GM10248 (cell line): Measurements from ENCODE around the gene SPAG9.
A peak's percentile ranks its signal among the peaks of the same experiment; 100 is the strongest.

Experiments
- CTCF ChIA-PET: fragments of 300-600 bp; sonication (Branson Sonifier 250); formaldehyde crosslinking; extraction: SDS; loops from one replicate; lab custom pipeline; 2021; ENCODE audit warnings: antibody characterized with exemption; lab: Yijun Ruan, JAX
- POLR2A ChIA-PET: fragments of 350-650 bp; sonication (Branson Sonifier 250); formaldehyde crosslinking; extraction: SDS; loops from one replicate; lab custom pipeline; 2020; ENCODE audit warnings: antibody characterized with exemption; lab: Yijun Ruan, JAX
- DNase-seq: peaks from one replicate; pipeline ENCODE4 v3.0.0; 2012; ENCODE audit errors: extremely low spot score
- TF ChIP-seq, protein P1 (sequence below): IDR thresholded peaks from 2 replicates; pipeline ENCODE4 v1.5.1; 2012; ENCODE audit warnings: mild to moderate bottlenecking, low read depth; ENCODE audit errors: extremely low read depth, missing control alignments, control extremely low read depth

Gene SPAG9

DNA sequence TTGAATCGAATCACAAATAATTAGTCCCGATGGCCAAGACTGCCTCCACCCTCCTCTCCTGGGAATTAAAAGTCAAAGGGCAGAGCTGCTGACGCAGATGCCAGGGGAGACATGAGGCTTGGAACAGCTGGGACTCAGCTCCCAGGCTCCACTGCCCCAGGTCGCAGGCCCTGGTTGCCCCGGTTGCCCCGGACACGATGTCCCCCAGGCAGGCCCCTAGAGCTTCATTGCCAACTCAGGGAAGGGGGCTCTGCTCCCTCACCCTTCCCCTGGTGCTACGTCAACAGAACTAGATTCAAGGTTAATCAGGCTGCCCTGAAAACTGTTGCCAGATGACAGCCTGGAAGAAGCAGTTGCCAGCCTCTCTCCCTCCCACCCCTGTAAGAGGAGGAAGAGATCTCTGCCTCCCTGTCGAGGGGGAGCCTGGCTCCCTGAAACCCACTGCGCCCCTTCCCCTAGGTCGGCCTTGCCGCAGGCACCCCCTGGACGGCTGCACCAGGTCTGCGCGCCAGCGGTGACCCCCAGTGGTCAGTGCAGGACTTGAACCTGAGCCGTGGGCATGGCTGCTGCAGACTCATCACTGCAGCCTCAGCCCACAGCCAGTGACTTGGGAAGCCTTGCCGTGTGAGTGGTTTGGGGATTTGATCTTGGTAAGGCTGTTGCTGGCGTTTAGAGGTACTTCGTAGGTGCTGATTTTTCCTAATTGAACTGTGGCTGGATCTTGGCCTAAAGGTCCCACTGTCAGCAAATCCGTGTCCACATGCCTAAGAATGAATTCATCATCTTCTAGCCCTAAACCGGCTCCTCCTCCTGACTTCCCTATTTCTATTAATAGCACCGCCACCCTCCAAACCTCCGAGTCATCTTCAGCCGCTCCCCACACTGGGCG, 170.4 kb downstream of the SPAG9 start:
- peak; percentile 79 for DNase-seq
- TF ChIP-seq, protein P1, sequence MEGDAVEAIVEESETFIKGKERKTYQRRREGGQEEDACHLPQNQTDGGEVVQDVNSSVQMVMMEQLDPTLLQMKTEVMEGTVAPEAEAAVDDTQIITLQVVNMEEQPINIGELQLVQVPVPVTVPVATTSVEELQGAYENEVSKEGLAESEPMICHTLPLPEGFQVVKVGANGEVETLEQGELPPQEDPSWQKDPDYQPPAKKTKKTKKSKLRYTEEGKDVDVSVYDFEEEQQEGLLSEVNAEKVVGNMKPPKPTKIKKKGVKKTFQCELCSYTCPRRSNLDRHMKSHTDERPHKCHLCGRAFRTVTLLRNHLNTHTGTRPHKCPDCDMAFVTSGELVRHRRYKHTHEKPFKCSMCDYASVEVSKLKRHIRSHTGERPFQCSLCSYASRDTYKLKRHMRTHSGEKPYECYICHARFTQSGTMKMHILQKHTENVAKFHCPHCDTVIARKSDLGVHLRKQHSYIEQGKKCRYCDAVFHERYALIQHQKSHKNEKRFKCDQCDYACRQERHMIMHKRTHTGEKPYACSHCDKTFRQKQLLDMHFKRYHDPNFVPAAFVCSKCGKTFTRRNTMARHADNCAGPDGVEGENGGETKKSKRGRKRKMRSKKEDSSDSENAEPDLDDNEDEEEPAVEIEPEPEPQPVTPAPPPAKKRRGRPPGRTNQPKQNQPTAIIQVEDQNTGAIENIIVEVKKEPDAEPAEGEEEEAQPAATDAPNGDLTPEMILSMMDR, result peak; percentile 89
- POLR2A ChIA-PET, result interaction anchor here (1.4 kb wide), 1 partner anchor 84 kb away, joined by 10 read pairs; the partner anchor contains the start of gene TOB1
- CTCF ChIA-PET, result interaction anchor here (0.7 to 14.0 kb wide), 21 partner anchors 11 to 203 kb away, joined by 3 to 228 read pairs (median 3); partner anchors contain the start of gene NME1

DNA sequence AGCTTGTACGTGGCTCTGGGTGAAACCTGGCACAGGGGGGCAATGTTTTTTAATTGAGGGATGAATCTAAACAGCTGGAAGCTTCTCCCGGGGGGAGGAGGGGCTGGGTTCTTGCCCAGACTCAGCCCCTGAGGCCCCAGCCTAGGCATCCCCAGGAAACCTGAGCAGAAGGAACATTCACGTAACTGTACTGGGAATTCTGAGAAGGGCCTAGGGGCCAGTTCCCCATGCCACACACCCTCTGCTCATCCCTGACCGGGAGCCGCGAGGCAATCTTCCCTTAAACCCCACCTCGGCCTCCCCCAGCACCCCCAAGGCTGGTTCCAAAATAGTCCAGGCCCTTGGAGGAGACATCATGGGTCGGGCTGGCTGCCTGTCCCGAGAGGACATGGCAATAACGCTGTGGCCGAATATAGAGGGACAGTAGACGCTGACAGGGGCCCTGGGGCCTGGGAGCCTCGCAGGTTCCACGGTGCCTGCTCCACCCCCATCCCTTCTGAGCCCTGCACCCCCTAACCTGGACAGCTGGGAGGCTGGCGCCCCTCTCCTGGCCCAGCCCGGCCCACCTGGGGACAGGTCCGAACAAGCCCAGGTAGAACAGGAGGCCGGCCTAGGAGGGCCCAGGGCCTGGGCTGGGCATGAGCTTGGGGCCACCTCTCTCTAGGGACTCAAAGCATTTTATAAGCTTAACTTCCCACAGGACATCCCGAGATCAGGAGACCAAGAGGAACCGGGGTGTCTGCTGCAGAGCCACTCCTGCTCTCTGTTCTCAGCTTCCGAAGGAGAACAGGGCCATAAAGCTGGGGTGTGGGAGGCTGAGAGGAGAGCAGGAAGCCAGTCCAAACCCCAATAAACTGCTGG, 171.3 kb downstream of the SPAG9 start:
- POLR2A ChIA-PET, result interaction anchor here (1.4 to 1.9 kb wide), 2 partner anchors 83 kb away, joined by 7 to 10 read pairs; partner anchors contain the start of gene TOB1
- TF ChIP-seq, protein P1, result no peak
- CTCF ChIA-PET, result interaction anchor here (0.7 to 14.0 kb wide), 23 partner anchors 9 to 204 kb away, joined by 3 to 228 read pairs (median 3); partner anchors contain the start of gene NME1
- DNase-seq, result no peak

DNA sequence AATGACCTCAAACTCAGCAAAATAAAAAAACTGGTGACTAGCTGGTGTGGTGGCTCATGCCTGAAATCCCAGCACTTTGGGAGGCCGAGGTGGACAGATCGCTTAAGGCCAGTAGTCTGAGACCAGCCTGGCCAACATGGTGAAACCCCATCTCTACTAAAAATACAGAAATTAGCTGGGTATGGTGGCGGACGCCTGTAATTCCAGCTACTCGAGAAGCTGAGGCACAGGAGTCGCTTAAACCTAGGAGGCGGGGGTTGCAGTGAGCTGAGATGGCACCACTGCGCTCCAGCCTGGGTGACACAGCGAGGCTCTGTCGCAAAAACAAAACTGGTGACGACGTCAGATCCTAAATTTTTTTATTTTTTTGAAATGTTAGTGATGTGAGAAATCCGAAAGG, 172.0 kb downstream of the SPAG9 start:
- no peak for DNase-seq
- ChIA-PET POLR2A (interaction anchor here (1.3 to 1.9 kb wide), 2 partner anchors 82 to 85 kb away, joined by 5 to 7 read pairs; partner anchors contain the start of gene TOB1), CTCF (interaction anchor here (0.7 to 14.0 kb wide), 11 partner anchors 8 to 205 kb away, joined by 3 to 228 read pairs (median 5); partner anchors contain the start of gene NME1)
- TF ChIP-seq, protein P1, result no peak

DNA sequence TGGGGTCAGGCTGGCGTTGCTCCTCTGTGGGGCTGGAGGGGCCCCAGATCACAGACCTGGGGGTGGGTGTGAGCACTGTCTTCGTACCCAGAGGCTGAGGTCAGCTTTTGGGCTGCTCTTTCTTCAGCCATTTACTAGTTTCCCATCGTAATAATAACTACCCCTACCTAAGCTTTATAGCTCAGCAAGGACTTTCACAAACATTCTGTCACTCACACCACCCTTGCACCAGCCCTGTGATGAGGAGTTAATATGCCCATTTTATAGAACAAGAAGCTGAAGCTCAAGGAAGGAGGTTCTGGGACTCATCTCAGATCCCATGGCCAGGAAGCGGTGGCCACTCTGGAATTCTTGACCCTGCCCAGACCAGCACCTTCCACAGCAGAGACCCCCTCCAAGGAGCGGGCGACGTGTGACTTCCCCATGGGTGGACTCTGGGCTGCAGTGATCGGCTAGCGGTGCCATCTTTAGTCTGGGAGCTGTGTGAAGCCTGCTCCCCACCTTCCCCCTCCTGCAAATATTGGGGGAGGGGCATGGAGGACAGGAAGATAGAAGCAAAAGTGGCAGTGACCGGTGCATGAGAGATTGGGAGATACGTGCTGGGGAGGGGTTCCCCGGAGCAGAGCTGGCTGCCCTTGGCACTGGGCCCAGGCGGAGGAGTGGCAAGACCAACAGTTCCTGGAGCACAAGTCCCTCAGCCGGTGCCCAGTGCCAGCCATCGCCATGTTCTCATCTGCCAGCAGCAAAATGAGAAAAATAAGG, 172.7 kb downstream of the SPAG9 start:
- CTCF ChIA-PET, result interaction anchor here (0.7 to 14.0 kb wide), 9 partner anchors 7 to 164 kb away, joined by 3 to 228 read pairs (median 5); no protein-coding TSS in a partner anchor
- TF ChIP-seq, protein P1, result no peak
- POLR2A ChIA-PET, result interaction anchor here (1.3 to 1.9 kb wide), 2 partner anchors 81 to 84 kb away, joined by 5 to 7 read pairs; partner anchors contain the start of gene TOB1
- no peak for DNase-seq

DNA sequence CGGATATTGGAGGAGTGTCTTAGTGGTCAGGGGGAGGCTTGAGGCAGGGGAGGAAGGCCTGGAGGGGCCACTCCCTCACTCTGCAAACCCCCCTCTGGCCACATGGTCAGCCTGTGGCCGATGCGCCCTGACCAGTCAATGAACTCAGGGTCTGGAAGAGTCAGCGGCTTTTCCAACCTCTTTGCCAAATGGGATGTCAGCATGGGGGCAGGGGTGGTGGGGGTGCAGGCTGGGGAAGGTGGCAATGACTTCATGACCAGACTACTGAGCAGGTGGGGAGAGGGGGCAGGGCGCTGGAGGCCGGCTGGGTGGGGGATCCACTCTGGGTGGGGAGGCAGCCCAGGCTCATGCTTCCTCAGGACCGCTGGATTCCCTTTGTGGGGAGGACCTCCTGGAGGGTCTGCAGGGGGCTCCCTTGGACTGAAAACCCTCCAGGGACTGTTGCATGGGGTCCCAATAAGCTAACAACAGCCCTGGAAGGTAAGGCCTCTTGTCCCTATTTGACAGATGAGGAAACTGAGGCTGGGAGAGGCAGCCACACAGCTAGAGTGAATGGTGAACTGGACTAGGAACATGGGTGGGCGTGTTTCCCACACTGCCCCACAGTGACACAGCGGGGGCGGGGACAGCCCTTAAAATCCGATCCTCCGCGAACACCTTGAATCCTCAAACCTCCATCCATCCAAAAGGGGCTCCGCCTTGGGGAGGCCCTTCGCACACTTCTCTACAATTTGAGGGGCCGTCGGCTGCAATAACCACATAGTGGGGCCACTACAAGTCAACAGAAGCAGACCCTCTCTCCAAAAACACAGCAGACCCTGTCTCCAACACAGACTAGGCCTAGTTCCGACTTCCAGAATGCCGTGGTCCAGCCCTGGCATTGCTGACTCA, 173.5 kb downstream of the SPAG9 start:
- TF ChIP-seq, protein P1, result no peak
- no peak for DNase-seq
- POLR2A ChIA-PET, result interaction anchor here (1.3 to 1.9 kb wide), 2 partner anchors 81 to 83 kb away, joined by 5 to 7 read pairs; partner anchors contain the start of gene TOB1
- CTCF ChIA-PET, result interaction anchor here (1.2 to 14.0 kb wide), 3 partner anchors 86 to 105 kb away, joined by 5 to 228 read pairs (median 62); no protein-coding TSS in a partner anchor
